ENCODE measurements around the gene ERICH6.

ERICH6 gene

DNA sequence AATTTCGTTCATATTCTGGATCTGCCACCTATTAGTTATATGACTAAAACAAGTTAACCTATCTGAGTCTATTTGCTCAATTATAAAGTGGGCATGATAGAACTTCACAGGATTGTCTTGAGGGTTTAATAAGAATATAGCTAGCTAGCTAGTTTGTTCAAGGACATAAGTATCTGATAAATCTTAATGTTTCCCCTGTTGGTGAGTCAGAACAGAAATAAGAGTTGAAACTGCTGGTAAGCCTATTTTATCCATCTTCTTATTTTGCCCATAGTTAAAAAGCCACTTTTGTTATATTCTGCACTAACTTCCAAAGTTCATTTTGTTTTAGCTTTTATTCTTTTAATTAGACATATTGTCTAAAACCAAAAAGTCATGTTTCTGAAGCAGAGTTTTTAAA lies 91.2 kb downstream of the ERICH6 start:
- DNase-seq: no peak

DNA sequence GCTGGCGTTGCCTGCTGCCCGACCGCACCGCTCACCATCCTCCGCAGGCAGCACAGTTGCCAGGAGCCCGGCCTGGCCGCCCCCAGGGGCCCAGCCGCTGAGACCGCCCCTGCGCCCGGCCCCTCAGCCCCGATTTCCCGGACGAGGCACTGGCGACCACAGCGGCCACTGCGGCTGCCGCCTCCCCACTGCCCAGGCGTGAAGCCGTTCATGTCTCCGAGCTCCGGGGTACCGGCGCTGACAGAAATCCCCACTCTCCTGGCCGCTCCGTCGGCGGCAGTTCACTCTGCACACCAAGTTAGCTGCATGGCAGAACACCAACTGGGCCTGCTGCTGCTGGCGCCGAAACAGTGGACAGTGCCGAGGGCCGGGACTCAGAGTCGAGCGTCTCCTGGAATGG lies 92.1 kb downstream of the ERICH6 start:
- no peak for DNase-seq

DNA sequence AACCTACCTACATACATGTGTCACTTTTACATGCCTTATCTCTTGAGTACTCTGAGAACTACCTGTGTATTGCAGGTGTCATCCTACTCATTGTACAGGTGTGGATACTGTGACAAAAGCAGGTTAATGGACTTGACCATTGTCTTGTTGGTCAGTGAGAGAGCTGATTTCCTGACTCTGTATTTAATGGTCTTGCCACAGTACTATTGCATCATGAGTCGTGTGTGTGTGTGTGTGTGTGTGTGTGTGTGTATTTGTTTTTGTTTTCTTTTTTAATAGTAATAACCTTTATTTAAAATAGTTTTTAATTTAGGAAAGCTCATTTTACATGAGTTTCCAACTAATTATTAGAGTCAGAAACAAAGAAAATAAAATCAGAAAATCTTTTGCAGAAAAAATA lies 92.9 kb downstream of the ERICH6 start:
- no peak for DNase-seq

DNA sequence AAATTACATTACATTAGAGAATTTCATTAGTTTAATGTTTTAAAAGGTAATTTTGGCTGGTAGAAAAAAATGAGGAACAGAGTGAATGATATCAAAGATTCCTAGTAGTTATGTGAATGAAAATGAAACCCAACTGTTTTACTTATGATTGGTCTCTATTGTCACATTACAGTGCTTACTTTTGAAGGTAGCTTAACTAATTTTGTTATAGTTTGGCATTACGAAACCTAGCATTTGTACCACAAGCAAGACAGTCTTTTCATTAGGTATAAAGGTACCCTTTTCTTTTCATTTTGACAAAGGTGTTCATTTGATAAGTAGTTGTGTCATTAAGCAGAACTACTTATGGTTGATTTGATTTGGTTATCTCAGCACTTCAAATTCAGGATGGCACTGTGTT lies 93.7 kb downstream of the ERICH6 start:
- DNase-seq: no peak

Measured in stimulated activated CD4-positive, alpha-beta T cell treated with anti-CD3 and anti-CD28 coated beads, Interleukin-2, amount 100 ng/mL, for 48 hours (primary cell).